ENCODE results near the gene IL6R. TPM values are rescaled to one million over a fixed set of nuclear protein-coding genes. Genes with fewer than 3 reads are reported as not detected.
"Not testable (repeated sequence)": the region's sequence is repeated elsewhere in the genome, so short reads cannot be mapped to it uniquely, and the experiment has no call there.

The IL6R gene
- polyA plus RNA-seq, 5 donors, result 3.9 to 5.7 (median 5.2) TPM

DNA sequence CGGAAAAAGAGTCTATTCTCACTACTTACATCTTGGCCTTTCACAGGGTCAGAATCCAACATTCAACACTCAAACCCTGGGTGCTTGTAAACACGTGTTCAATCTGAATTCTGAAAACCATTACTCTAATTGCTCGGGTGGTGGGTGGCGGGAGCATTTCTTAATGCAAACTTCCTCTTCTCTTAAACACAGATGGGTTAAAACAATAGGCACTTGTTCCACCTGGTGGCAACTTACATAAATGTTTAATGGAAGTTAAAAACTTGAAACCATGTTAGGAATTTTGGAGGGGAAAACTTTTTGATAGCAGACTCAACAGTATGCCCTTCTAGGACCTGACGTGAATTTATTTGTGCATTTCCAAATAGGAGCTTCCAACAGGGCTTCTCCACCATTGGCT lies 73.5 kb downstream of the IL6R start:
- no peak for DNase-seq

DNA sequence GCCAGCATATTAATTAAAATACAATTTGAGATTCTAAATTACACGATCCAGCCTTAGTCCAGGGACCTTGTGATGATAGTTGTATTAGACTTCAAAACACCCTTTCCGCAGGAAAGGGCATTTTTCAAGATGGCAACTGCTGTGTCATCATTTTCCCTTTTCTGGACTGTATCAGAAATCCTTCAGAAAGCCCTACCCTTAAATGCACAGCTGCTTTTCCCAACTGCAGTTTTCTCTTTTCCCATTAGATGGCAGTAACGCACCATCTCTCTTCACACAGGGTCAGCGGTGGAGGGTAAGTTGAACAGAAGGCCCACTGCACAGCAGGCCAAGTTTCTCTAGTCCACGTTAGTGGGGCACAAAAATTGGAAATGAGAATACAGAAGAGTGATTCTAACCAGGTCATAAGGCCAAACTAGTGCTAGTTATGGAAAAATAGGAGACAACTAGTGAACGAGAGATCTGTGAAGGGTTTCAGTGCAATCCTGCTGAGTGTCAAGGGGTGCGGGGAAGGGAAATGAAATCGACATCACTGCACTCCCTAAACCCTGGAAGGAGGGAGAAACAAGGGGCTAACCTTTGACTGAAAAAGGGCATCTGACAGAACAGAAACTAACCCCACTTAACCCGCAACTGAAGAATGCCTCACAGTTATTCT lies 74.8 kb downstream of the IL6R start:
- peak; percentile 77 to 88 for DNase-seq

DNA sequence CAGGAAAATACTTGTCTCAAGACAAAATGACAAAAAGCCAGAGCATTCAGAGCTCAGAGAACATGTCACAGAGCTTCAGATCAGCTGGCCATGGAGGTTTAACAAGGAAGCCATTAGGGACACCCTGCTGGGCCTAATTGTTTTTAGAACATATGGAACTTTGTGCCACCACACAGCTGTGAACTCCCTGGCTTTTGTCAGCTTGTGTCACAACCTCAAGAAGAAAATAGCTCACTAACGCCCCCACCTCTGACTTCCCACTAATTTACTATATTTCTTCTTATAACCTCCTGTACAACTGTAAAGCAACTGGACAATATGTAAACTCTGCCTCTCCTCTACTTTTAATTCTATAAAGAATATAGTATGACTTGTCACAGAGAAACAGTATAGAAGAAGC lies 75.9 kb downstream of the IL6R start:
- no peak for DNase-seq

DNA sequence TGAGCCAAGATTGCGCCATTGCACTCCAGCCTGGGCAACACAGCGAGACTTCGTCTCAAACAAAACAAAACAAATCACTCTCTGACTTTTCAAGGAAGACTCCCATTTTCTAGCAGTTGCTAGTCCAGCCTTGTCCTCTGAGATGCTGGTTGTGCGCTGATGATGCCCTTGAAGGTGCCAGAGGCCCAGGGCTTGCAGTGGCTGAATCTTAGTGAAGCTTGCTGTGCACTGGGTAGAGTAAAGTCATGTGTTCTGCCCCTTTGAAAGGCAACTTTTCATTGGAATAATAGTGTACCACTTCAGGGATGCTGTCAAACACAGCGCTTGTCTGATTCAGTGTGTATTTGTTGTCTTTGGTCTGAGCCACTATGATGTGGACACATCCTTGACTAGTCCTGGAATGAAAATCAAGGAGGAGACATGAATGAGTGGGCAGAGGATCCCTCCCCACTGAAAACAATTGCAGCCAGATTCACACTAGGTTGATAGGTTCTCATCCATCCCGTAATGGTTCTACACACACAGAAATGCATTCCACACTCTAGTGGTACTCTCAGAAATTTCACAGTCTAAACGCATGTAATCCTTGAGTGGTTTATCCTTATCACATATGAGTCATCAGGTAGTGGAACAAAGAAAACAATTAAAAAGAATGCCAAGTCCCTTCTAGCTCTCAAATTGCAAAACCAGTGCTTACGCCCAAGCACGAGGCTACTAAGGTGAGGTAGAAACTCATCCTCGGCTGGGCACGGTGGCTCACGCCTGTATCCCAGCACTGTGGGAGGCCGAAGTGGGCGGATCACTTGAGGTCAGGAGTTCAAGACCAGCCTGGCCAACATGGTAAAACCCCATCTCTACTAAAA lies 79.0 kb downstream of the IL6R start:
- no peak for DNase-seq

DNA sequence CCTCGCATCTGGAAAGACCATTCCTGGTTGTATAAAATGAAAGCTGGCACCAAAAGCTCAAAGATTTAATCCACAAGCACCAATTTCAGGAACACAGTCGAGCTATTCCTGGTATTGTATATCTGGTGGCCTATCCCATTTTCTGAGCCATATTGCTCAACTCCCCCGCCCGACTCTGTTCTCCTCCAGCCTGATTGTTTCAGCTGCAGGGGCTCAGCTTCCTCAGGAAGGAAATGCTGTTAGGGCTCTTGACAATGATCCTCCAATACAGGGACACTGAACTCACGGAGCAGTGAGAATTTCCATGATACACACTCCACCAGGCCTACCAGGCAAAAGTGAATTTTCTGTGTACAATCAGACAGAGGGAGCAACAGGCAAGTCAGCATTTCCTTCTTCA lies 80.0 kb downstream of the IL6R start:
- no peak for DNase-seq

- no peak for DNase-seq
Observed at GRCh38 chr1:154485910-154486496, 80.9 kb downstream of the IL6R start.

DNA sequence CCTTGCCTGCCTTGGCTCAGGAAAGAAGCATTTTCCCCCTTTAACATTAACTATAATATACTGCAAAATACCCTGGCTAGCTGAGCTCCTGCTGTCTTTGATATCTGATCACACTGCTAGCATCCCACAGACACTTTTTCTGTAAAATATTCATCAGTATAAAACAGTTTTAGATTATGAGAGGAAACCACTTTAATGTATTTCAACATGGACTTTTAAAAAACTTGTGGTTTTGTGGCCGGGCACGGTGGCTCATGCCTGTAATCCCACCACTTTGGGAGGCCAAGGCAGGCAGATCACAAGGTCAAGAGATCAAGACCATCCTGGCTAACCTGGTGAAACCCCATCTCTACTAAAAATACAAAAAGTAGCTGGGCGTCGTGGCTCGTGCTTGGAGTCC lies 81.6 kb downstream of the IL6R start:
- DNase-seq, result not testable (repeated sequence)

- no peak for DNase-seq
Observed at GRCh38 chr1:154488922-154489321, 83.8 kb downstream of the IL6R start.

GRCh38 chr1:154489695-154490274 lies 84.6 kb downstream of the IL6R start:
- no peak for DNase-seq

GRCh38 chr1:154490317-154490716 lies 85.2 kb downstream of the IL6R start:
- no peak for DNase-seq

DNA sequence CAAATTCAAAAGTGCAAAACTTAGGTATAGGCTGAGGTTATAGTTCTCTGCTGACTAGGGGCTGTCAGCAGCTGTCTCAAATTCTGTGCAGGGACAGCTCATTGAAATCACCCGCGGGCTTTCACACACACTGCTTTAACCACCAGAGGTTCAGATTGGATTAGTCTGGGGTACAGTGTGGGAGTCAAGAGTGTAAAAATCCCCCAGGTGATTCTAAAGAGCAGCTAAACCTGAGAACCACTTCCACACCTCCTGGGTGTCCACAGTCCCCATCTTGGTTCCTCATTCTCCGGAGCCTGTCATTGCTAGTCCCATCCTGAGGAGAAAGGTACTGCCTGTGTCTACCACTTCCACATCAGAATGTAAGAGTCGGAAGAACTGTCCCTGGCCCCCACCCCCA lies 87.0 kb downstream of the IL6R start:
- DNase-seq, result no peak

GRCh38 chr1:154493276-154493675 lies 88.1 kb downstream of the IL6R start:
- no peak for DNase-seq

GRCh38 chr1:154495496-154496273 lies 90.5 kb downstream of the IL6R start:
- DNase-seq, result no peak

DNA sequence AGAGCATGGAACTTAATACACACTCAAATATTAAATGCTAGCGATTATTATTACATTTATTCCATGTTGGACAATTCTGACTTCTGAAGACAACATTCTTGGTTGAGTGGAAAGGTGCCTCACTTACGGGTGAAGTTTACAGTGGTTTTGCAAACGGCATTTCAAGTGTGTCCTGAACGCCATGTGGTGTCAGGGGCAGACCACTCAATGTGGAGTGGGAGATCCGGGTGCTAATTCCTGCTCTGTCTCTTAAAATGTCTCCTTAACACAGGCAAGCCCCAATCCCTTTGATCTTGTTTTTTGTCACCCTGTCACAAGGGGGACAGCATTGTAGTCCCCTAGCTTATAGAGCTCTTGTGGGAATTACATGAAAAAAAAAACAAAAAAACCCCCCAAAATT lies 91.2 kb downstream of the IL6R start:
- no peak for DNase-seq

GRCh38 chr1:154497026-154497806 lies 92.1 kb downstream of the IL6R start:
- DNase-seq, result no peak

- DNase-seq, result no peak
Observed at GRCh38 chr1:154499446-154499845, 94.3 kb downstream of the IL6R start.

DNA sequence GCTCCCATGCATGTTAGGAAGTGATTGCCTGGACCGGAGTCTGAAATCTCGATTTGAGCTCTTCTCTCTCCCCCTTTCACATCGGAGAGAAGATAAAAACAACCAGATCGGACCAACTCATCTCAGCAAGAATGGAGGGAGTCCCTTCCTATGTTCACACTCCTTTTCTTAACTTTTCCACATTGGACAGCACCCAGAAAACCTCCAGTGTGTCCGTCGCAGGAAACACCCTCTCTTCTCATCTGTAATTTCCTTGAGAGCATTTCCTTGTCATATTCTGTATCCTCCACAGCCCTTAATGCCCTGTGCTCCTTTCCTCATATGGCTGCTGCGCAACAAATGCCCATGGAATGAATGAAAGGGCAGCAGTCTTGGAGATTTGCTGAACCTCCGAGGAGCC lies 95.4 kb downstream of the IL6R start:
- no peak for DNase-seq

DNA sequence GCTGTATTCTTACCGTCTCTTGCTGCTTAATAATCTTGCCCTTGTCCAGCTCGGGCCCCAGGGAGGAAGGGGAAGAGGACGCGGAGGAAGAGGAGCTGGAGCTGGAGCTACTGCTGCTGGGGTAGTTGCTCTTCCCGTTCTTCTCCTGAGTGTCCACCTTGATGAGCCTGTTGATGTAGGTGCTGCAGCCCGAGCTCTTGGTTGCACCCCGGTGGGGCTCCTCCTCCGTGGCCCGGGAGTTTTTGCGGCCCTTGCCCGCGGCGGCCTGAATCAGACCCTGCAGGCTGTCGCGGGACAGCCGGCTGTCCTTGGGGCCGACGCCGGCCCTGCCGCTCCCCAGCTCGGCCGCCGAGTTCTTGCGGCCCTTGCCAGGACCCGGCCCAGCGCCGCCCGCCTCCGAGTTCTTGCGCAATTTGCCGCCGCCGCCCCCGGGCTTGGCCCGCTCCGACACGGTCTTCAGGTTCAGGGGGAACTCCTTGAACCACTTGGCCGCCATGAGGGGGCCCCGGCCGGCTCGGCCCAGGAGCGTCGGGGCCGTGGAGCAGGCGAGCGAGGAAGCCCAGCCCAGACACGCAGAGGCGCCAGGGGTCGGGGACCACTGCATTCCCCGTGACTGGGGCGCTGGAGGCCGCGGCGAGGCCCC lies 96.4 kb downstream of the IL6R start:
- no peak for DNase-seq

DNA sequence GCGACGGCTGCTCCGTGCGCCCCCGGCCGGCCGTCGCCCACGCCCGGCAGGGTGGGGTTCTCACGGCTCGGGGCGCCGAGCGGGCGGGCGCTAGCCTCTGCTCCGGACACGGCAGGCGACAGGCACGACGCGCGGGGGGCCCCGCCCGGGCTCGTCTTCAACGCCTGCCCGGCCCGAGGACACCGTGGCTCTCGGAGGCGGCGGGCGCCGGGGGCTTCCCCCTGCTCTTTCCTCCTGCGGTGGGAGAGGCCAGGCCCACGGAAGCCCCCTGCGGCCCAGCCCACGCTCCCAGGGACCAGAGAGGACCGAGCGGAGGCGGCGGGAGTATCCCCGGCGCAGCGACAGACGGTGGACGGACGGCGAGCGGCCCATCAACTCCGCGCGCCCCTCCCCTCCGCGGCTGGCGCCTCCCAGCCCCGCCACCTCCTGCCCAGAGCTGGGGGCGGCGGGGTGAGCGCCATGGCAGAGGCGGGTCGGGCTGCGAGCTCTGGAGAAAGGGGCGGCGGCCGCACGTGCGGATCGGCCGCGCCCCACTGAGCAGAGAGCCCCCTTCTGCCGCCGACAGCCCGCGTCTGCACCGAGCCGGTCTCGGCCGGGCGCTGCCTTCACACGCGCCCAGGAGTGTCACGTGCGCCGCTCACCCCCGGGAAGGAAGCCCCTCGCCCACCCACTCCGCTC lies 97.1 kb downstream of the IL6R start, which contains the start of the genes SHE and TDRD10:
SHE (minus strand) TSS at position 347 of the 678 bp plus-strand sequence. CDS start 386 bp downstream, outside the sequence.
TDRD10 (plus strand) TSS at position 154 of the 678 bp plus-strand sequence. CDS start 4,685 bp downstream, outside the sequence.
- no peak for DNase-seq

GRCh38 chr1:154502744-154503115 lies 97.6 kb downstream of the IL6R start:
- no peak for DNase-seq
